Activated effector memory CD4-positive, alpha-beta T cell treated with anti-CD3 and anti-CD28 coated beads, Interleukin-2, amount 50 U/mL, for 16 hours (primary cell): ENCODE data around the gene DNAJC1.
"Not testable (repeated sequence)": the region's sequence is repeated elsewhere in the genome, so short reads cannot be mapped to it uniquely, and the experiment has no call there.

ENCODE experiments used
- DNase-seq: peaks from one replicate; pipeline ENCODE4 v3.0.0-alpha.2; 2020

The DNAJC1 gene

DNA sequence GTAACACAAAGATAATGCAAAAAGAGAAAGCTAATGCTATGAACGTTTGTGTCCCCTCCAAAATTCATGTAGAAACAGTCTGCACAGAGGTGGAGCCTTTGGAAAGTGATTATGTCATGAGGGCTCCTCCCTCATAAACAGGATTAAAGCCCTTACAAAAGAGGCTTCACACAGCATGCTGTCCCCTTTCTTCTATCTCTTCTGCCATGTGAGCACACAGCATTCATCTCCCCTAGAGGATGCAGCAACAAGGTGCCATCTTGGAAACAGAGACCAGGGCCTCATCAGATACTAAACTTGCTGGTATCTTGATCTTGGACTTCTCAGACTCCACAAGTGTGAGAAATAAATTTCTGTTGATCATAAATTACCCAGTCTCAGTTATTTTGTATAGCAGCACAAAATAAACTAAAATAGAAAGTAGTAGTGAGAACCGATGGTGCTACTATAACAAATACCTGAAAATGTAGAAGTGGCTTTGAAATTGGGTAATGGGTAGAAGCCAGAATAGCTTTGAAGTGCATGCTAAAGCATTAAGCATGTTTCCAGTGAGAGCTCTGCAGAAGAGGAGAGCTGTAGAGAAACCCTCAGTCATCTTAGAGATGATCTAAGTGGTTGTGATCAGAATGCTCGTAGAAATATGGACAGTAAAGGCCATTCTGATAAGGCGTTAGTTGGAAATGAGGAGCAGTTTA, 108.7 kb downstream of the DNAJC1 start:
- no peak for DNase-seq

DNA sequence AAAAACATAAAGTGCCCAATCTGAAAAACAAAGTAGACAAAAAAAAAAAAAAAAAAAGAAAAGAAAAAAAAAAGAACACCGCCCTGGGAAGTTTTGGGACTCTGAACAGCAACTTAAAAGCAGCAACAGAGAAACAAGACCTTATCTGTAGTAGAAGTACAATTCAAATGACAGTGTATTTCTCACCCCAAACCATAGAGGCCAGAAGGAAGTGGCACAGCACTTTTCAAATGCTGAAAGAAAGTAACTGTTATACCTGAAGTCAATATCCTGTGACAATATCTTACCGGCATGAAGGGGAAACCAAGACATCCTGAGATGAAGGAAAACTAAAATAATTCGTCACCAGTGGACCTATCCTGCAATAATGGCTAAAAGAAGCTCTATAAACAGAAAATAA, 112.1 kb downstream of the DNAJC1 start:
- DNase-seq = no peak

DNA sequence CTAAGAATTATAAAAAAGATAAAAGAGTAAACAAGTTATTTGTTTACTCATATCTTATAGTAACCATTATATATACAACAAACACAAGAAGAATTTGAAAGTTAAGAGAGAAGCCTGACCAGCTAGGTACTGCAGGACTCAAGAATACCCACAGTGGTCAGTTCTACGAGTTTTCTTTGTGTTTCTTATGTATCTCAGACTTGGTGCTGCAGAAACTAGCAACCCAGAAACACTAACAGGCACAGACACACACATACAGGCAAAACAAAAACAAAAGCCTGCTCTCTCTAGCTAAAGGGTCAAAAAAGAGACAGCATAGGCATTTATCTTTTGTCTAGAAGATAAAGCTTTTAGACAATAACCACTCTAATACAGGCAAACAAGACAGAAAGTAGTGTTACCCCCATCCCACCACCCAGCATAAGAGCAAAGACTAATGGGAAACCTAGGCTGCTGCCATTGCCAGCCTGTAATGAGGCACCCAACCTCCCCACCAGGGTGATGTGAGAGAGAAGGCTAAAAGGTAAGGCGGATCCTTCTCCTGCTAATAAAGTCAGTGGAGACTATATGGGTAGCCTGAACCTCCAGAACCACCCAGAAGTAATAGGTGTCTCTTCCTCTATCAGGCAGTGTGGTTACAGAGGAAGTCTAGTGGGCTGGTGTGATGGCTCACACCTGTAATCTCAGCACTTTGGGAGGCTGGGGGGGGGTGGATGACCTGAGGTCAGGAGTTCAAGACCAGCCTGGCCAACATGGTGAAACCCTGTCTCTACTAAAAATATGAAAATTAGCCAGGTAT, 113.9 kb downstream of the DNAJC1 start:
- no peak for DNase-seq

DNA sequence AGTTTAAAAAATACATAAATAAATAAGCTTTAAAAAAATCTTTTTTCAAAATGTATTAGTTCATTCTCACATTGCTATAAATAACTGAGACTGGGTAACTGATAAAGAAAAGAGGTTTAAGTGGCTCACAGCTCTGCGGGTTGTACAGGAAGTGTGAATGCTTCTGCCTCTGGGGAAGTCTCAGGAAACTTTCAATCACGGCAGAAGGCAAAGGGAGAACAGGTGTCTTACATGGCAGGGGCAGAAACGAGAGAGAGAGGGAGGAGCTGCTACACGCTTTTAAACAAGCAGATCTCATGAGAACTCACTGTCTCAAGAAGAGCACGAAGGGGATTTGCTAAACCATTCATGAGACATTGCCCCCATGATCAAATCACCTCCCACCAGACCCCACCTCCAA, 114.6 kb downstream of the DNAJC1 start:
- DNase-seq = no peak

DNA sequence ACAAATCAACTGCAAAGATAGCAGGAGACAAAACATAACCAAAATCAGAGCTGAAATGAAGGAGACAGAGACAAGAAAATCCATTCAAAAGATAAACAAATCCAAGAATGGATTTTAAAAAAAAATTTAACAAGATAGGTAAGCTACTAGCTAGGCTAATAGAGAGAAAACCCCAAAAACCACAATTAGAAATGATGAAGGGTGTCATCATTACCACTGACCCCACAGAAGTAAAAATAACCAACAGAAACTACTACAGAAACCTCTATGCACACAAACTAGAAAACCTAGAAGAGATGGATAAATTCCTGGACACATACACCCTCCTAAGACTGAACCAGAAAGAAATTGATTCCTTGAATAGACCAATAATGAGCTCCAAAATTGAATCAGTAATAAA, 117.6 kb downstream of the DNAJC1 start:
- no peak for DNase-seq

DNA sequence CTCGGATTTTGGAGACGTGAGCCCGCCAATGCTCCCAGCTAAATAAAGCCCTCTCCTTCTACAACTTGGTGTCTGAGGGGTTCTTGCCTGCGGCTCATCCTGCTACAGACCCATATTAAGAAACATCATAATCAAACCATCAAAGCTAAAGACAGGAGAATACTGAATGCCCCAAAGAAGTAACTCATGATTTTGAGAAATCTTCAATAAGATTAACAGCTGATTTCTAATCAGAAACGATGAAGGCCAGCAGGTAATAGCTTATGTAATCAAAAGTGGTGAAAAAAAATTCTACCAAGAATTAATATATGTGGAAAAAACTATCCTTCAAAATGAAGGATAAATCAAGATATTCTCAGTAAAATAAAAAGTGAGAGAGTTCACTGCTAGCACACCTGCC, 130.3 kb downstream of the DNAJC1 start:
- no peak for DNase-seq

DNA sequence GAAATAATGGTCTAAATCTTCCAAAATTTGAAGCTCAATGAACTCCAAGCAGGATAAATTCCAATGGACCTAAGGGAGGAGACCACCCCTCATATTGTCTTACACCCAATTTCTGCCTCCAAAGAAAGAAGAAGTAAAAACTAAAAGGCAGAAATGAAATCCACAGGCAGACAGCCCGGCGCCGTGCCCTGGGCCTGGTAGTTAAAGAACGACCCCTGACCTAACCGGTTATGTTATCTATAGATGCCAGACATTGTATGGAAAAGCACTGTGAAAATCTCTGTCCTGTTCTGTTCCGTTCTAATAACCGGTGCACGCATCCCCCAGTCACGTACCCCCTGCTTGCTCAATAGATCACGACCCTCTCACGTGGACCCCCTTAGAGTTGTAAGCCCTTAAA, 130.8 kb downstream of the DNAJC1 start:
- DNase-seq = not testable (repeated sequence)

DNA sequence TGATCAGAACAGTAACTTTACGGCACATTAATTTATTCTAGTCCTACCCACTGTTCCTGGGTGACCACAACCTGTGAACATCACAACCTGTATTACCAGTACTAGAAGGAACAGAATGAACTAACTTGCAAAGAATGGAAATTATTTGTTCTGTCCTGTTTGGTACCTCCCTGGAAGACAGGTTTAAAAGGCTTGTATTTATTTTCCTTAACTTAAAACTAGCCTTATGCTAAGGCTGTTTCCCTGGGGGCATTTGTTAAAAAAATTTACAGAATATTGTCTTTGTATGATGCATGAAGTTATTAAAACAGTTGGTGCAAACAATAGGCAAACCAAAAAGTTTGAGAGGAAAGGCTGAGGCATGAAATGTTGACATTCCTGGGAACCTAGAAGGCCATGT, 132.7 kb downstream of the DNAJC1 start:
- DNase-seq = no peak

DNA sequence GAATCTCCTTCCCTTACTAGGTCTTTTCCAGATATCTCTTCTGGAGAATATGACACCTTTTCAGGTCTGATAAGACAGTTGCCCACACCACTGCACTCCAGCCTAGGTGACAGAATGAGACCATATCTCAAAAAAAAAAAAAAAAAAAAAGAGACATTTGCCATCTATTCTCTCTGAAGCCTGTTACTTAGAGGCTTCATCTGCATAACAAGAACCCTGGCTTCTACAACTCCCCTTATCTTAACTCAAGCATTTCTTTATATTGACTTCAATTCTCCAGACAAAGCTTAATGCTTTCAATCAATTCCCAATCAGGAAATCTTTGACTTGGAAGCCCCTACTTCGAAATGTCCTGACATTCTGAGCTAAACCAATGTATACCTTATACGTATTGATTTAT, 134.4 kb downstream of the DNAJC1 start:
- not testable (repeated sequence) for DNase-seq

DNA sequence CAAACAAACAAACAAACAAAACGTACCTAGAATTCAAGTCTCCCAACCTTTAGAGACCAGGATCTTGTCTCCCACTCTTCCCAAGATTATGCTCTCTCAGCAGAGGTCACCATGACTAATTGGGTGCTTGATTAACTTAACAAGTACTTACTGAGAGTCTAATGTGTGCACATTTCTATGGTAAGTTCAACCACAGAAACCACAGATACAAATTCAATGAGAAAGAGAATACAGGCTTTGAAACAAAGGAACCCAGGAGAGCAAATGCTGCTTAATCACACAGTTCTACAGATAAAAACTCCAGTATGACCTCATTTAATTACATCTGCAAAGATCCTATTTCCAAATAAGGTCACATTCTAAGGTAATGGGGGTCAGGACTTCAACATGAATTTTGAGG, 142.8 kb downstream of the DNAJC1 start:
- DNase-seq = no peak

DNA sequence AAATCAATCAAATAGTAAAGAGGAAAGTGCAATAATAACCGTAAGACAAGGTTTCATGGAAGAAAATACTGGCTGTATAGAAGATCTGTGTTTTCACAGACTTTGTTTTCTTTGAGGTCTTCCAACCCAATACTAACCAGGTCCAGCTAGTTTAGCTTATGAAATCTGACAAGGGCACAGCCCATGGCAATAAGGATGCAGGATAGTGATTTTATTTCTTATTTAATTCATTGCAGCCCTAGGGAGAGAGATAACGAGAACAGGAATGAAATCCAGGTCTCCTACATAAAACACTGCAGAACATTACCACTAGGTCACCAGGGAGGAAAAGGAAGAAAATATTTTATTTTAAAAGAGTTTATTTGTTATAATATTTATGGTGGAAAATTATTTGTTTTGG, 145.1 kb downstream of the DNAJC1 start:
- DNase-seq = no peak

DNA sequence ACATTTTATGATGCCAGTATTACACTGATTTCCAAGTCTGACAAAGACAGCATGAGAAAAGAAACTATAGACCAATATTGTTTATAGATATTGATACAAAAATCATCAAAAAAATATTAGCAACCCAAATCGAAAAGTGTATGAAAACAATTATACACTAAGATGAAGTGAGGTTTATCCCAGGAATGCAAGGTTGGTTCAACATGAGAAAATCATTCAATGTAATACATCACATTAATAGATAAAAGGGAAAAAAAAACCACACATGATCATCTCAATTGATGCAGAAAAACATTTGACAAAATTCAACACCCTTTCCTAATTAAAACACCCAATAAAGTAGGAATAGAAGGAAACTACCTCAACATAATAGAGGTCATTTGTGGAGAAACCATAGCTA, 153.9 kb downstream of the DNAJC1 start:
- DNase-seq = no peak

DNA sequence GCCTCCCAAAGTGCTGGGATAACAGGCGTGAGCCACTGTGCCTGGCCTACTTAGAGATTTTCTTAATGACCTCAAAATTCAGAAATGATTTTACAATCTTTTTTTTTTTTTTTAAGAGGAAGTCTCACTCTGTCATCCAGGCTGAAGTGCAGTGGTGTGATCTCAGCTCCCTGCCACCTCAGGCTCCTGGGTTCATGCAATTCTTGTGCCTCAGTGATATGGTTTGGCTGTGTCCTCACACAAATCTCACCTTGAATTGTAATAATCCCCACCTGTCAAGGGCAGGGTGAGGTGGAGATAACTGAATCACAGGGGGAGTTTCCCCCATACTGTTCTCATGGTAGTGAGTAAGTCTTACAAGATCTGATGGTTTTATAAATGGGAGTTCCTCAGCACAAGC, 159.9 kb downstream of the DNAJC1 start:
- DNase-seq = no peak

DNA sequence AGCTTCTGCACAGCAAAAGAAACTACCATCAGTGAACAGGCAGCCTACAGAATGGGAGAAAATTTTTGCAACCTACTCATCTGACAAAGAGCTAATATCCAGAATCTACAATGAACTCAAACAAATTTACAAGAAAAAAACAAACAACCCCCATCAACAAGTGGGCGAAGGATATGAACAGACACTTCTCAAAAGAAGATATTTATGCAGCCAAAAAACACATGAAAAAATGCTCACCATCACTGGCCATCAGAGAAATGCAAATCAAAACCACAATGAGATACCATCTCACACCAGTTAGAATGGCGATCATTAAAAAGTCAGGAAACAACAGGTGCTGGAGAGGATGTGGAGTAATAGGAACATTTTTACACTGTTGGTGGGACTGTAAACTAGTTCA, 162.3 kb downstream of the DNAJC1 start:
- not testable (repeated sequence) for DNase-seq

DNA sequence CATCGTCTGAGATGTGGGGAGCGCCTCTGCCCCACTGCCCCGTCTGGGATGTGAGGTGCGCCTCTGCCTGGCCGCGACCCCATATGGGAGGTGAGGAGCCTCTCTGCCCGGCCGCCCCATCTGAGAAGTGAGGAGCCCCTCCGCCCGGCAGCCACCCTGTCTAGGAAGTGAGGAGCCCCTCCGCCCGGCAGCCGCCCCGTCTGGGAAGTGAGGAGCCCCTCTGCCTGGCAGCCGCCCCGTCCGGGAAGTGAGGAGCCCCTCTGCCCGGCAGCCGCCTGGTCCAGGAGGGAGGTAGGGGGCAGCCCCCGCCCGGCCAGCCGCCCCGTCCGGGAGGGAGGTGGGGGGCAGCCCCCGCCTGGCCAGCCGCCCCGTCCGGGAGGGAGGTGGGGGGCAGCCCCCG, 166.0 kb downstream of the DNAJC1 start:
- DNase-seq = not testable (repeated sequence)

DNA sequence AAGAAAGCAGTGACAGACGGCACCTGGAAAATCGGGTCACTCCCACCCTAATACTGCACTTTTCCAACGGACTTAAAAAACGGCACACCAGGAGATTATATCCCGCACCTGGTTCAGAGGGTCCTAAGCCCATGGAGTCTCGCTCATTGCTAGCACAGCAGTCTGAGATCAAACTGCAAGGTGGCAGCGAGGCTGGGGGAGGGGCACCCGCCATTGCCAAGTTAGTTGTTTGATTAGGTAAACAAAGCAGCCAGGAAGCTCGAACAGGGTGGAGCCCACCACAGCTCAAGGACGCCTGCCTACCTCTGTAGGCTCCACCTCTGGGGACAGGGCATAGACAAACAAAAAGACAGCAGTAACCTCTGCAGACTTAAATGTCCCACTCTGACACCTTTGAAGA, 169.0 kb downstream of the DNAJC1 start:
- DNase-seq = not testable (repeated sequence)

DNA sequence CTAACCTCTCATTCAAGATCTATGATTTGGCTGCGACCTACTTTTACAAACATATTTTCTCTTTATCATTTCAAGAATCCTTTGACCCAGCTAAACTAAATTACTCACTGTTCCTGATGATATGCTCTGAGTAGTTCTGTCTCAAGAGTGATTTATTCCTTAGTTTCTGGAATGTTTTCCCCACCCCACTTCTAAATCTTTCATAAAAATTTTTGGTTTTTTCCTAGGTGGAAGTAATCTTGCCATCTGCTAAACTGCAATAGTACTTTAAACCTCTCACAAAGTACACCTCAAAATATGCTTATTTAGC, 170.8 kb downstream of the DNAJC1 start:
- no peak for DNase-seq

DNA sequence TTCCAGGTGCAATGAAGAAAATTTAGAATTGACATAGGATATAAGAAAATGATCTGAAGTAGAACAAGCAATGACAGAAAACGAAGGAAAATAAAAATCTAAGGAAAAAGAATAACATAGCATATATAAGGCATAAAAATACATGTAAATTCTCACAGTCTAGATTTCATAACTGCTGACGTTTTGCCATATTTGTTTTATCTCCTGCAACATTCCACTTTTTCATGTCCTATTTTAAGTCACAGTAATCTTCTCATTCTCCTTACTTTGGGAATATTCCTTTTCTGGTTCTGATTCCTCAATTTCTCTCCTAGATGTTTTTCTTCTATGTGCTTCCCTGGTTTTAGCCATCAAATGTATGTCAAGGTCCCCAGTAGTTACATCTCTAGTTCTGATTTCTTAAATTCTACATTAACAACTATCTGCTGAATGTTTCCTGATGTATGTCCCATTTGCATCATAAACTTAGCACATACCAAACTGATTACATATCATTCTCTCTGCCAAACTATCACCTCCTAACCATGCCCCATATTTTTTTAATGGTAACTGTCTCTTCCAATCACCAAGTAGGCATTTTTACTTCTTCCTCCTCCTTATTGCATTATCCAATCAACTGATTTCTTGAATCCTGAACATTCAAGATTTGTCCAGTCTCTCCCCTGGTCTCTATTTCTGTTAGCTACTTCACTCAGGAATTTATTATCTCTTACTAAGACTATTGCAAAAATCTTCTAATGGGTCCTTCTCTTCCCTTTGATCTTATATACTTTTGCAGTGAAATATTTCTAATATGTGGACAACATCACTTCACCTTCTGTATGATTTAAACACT, 171.3 kb downstream of the DNAJC1 start:
- DNase-seq = no peak

DNA sequence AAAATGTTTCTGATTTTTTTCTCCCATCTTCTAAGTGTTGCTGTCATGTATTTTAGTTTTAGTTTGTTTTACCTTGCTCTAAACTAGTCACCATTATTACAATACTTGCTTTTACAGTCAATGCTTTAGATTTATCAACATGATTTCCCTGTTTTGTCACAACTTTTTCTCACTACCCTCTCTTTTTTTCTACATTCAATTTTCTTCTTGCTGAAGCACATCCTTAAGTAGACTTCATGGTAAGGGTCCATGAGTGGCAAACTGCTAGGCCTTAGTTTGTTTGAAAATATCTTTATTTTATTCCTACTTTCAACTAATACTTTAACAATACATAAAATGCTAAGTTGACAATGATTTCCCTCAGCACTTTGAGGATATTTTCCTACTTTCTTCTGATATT, 173.5 kb downstream of the DNAJC1 start:
- no peak for DNase-seq

DNA sequence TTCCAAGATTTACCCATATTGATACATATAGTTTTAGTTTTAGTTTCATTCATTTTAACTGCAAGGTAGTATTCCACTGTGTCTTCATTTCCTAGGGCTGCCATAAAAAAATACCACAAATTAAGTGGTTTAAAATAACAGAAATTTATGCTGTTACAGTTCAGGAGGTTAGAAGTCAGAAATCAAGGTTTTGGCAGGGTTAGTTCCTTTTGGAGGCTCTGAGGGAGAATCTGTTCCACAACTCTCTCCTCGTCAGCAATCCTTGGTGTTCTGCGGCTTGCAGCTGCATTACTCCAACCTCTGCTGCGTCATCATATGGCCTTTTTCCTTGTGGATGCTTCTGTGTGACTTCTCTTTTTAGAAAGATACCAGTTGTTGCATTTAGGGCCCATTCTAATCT, 176.2 kb downstream of the DNAJC1 start:
- DNase-seq = no peak

DNA sequence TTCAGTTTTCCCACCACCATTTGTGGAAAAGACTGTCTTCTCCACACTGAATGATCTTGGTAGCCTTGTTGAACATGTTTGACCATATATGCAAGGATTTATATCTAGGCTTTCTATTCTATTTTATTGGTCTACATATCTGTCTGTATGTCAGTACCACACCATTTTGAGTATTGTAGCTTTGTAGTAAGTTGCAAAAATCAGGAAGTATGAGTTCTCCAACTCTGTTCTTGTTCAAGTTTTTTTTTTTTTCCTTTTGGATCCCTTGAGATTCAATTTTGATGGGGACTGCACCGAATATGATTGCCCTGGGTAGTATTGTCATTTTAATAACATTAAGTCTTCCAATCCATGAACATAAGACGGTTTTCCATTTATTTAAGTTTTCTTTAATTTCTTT, 176.8 kb downstream of the DNAJC1 start:
- DNase-seq = no peak

DNA sequence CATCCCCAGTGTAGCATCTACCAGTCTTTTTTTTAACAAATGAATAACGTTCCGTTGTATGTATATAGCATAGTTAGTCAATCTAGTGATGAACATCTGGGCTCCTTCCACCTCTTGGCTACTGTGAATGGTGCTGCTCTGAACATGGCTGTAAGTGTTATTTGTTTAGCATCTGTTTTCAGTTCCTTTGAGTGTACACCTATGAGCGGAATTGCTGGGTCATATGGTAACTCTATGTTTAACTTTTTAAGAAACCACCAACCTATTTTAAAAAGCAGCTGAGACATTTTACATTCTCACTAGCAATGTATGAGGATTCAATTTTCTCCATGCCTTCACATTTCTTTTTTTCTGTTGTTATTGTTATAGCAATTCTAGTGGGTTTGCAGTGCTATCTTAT, 178.2 kb downstream of the DNAJC1 start:
- no peak for DNase-seq

DNA sequence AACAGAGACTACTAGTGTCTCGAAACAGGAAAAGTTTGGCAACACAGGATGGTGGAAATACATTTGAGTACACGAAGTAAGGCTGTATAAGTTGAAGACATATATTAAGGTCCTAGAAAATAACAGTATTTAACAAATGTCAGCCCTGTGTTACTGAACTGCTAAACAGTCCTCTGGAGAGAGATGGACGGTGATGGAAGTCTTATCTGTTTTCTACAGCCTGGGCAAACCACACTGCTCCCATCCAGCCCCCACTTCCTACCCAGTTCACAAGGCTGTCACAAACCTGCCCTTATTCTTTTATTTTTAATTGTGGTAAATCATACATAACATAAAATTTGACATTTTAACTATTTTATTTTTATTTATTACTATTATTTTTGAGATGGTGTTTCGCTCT, 179.1 kb downstream of the DNAJC1 start:
- no peak for DNase-seq

DNA sequence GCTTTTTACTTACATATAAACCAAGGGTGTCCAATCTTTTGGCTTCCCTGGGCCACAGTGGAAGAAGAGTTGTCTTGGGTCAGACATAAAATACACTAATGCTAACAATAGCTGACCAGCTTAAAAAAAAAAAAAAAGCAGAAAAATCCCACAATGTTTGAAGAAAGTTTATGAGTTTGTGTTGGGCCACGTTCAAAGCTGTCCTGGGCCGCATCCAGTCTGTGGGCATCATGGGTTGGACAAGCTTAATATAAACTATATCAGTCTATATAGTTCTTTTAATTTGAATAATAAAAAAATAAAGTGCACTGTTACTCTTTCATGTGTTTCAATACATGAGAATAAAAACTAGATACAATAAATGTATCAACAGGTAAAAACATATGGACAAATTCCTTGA, 179.9 kb downstream of the DNAJC1 start:
- no peak for DNase-seq
